IMR-90 (cell line): Measurements from ENCODE around the gene DARS1. TPM values are rescaled to one million over a fixed set of nuclear protein-coding genes. Genes with fewer than 3 reads are reported as not detected.

Experiments used
- ATAC-seq: fragments of 200-7000 bp; cut with Tn5 transposase; 2 replicates; pipeline ENCODE4 v1.9.1; 2020; ENCODE audit warnings: low read depth, mild to moderate bottlenecking, moderate library complexity
- BruUV-seq: library from RNA; stranded (reverse); fragments of 400-500 nt; replicated peaks from 2 replicates; lab custom pipeline; 2021; lab: Mats Ljungman, UMichigan
- CTCF ChIA-PET: fragments of 300-600 bp; formaldehyde crosslinking; extraction: SDS; loops from one replicate; lab custom pipeline; 2021; ENCODE audit warnings: antibody characterized with exemption; lab: Yijun Ruan, JAX
- POLR2A ChIA-PET: fragments of 300-600 bp; sonication (Branson Sonifier 250); formaldehyde crosslinking; loops from one replicate; lab custom pipeline; 2022; ENCODE audit warnings: antibody characterized with exemption; ENCODE audit not compliant: unreplicated experiment; lab: Charles Lee
- DNase-seq: peaks from one replicate; pipeline ENCODE4 v3.0.0; 2013
- H2AFZ ChIP-seq: replicated peaks from 2 replicates; pipeline ENCODE3; 2013; ENCODE audit warnings: low read length, mild to moderate bottlenecking; ENCODE audit not compliant: poor library complexity
- H2AK5ac ChIP-seq: 2 replicates; pipeline ENCODE4 v1.6.1; 2013; ENCODE audit warnings: low read depth, low read length, inconsistent platforms
- H2AK9ac ChIP-seq: replicated peaks from 2 replicates; pipeline ENCODE3; 2013; ENCODE audit warnings: mild to moderate bottlenecking, low read depth, low read length, moderate library complexity; ENCODE audit not compliant: poor library complexity
- H2BK120ac ChIP-seq: 2 replicates; pipeline ENCODE4 v1.6.1; 2013; ENCODE audit warnings: low read depth, low read length, inconsistent platforms
- H2BK15ac ChIP-seq: 3 replicates; pipeline ENCODE4 v1.6.1; 2013; ENCODE audit warnings: low read depth, low read length, inconsistent platforms
- H2BK20ac ChIP-seq: 2 replicates; pipeline ENCODE4 v1.6.1; 2013; ENCODE audit warnings: low read depth, mild to moderate bottlenecking, inconsistent platforms, low read length, moderate library complexity
- H2BK5ac ChIP-seq: 2 replicates; pipeline ENCODE4 v1.6.1; 2013; ENCODE audit warnings: mild to moderate bottlenecking, low read depth, low read length, inconsistent platforms; ENCODE audit not compliant: poor library complexity, severe bottlenecking
- H3K14ac ChIP-seq: replicated peaks from 2 replicates; pipeline ENCODE4 v1.6.1; 2013; ENCODE audit warnings: low read depth, low read length, inconsistent platforms
- H3K18ac ChIP-seq: 2 replicates; pipeline ENCODE4 v1.6.1; 2013; ENCODE audit warnings: low read depth, low read length, control low read depth
- H3K23ac ChIP-seq: 2 replicates; pipeline ENCODE4 v1.6.1; 2013; ENCODE audit warnings: low read depth, low read length, inconsistent platforms
- H3K27ac ChIP-seq: 2 replicates; pipeline ENCODE4 v1.5.1; 2013; ENCODE audit warnings: mild to moderate bottlenecking, control low read depth, low read length; ENCODE audit not compliant: insufficient read depth
- H3K27me3 ChIP-seq: 2 replicates; pipeline ENCODE4 v1.6.1; 2013; ENCODE audit warnings: low read length; ENCODE audit not compliant: control insufficient read depth, insufficient read depth
- H3K36me3 ChIP-seq: 2 replicates; pipeline ENCODE4 v1.6.1; 2013; ENCODE audit warnings: low read length, mixed read lengths; ENCODE audit not compliant: control insufficient read depth, insufficient read depth
- H3K4ac ChIP-seq: 2 replicates; pipeline ENCODE4 v1.6.1; 2013; ENCODE audit warnings: low read depth, low read length, inconsistent platforms
- H3K4me1 ChIP-seq: 2 replicates; pipeline ENCODE4 v1.6.1; 2013; ENCODE audit warnings: low read length, mixed read lengths; ENCODE audit not compliant: control insufficient read depth, insufficient read depth
- H3K4me2 ChIP-seq: 2 replicates; pipeline ENCODE4 v1.6.1; 2013; ENCODE audit warnings: low read depth, mild to moderate bottlenecking, control low read depth, low read length, moderate library complexity
- H3K4me3 ChIP-seq: 2 replicates; pipeline ENCODE4 v1.5.1; 2013; ENCODE audit warnings: low read depth, mild to moderate bottlenecking, control low read depth, low read length, moderate library complexity; ENCODE audit not compliant: insufficient read depth
- H3K56ac ChIP-seq: 2 replicates; pipeline ENCODE4 v1.6.1; 2013; ENCODE audit warnings: low read length, inconsistent platforms; ENCODE audit not compliant: insufficient read depth; ENCODE audit errors: extremely low read depth
- H3K79me1 ChIP-seq, 2 experiments: 2 replicates each; pipeline ENCODE4 v1.6.1; 2013; ENCODE audit warnings: low read length in 2 of 2, inconsistent platforms in 1 of 2, low read depth in 1 of 2
- H3K9ac ChIP-seq: 2 replicates; pipeline ENCODE4 v1.6.1; 2013; ENCODE audit warnings: low read depth, low read length, control low read depth
- H3K9me1 ChIP-seq: 2 replicates; pipeline ENCODE4 v1.6.1; 2013; ENCODE audit warnings: low read length, inconsistent platforms; ENCODE audit not compliant: insufficient read depth
- H3K9me3 ChIP-seq: 2 replicates; pipeline ENCODE4 v1.6.1; 2013; ENCODE audit warnings: low read length; ENCODE audit not compliant: control insufficient read depth, insufficient read depth
- H4K20me1 ChIP-seq: 2 replicates; pipeline ENCODE4 v1.6.1; 2013; ENCODE audit warnings: low read length, inconsistent platforms; ENCODE audit not compliant: insufficient read depth
- H4K5ac ChIP-seq: 2 replicates; pipeline ENCODE4 v1.6.1; 2013; ENCODE audit warnings: mild to moderate bottlenecking, low read depth, low read length, control low read depth
- H4K8ac ChIP-seq, 2 experiments: 2 replicates each; pipeline ENCODE4 v1.6.1; 2013; ENCODE audit warnings: low read depth in 2 of 2, low read length in 2 of 2, control low read depth in 1 of 2, inconsistent platforms in 1 of 2
- H4K91ac ChIP-seq: 2 replicates; pipeline ENCODE4 v1.6.1; 2013; ENCODE audit warnings: low read depth, low read length, inconsistent platforms; ENCODE audit not compliant: insufficient read depth
- CEBPB ChIP-seq: IDR thresholded peaks from 2 replicates; pipeline ENCODE4 v1.6.1; 2012; ENCODE audit warnings: low read depth, low read length, improper control_type of control experiment
- CHD1 ChIP-seq: IDR thresholded peaks from 2 replicates; pipeline ENCODE4 v1.6.1; 2012; ENCODE audit warnings: low read depth, low read length, improper control_type of control experiment
- MAFK ChIP-seq: IDR thresholded peaks from 2 replicates; pipeline ENCODE4 v1.6.1; 2012; ENCODE audit warnings: low read depth, low read length, improper control_type of control experiment
- MXI1 ChIP-seq: IDR thresholded peaks from 2 replicates; pipeline ENCODE4 v1.6.1; 2012; ENCODE audit warnings: low read depth, mild to moderate bottlenecking, low read length, moderate library complexity, borderline replicate concordance
- NFE2L2 ChIP-seq: fragments of 150-350 bp; IDR thresholded peaks from 2 replicates; pipeline ENCODE4 v1.6.1; 2016; ENCODE audit warnings: low read depth, mild to moderate bottlenecking, low read length
- POLR2A ChIP-seq: IDR thresholded peaks from 2 replicates; pipeline ENCODE4 v1.6.1; 2012; ENCODE audit warnings: mild to moderate bottlenecking, low read depth, low read length
- RAD21 ChIP-seq: IDR thresholded peaks from 2 replicates; pipeline ENCODE4 v1.6.1; 2012; ENCODE audit warnings: low read length, improper control_type of control experiment
- SMC3 ChIP-seq: fragments of 150-350 bp; IDR thresholded peaks from 2 replicates; pipeline ENCODE4 v1.6.1; 2016; ENCODE audit warnings: low read depth, mild to moderate bottlenecking, antibody characterized with exemption, low read length, moderate library complexity
- WGBS, 2 experiments: methylation state at CpG; one replicate each; pipeline versions ENCODE4 v1.1.5 to v1.1.7; 2013; ENCODE audit warnings: missing lambda C conversion rate in 2 of 2; ENCODE audit not compliant: insufficient read length in 1 of 2; ENCODE audit errors: extremely low coverage in 2 of 2; 5-methylcytosine and 5-hydroxymethylcytosine counted together
- dilution Hi-C: fragments of 300-500 bp; cut with HindIII; formaldehyde crosslinking; loops from one replicate; pipeline ENCODE4 v1.14.3; 2018; ENCODE audit warnings: low sequenced_read_pairs; ENCODE audit not compliant: unreplicated experiment
- in situ Hi-C: fragments of 300-500 bp; cut with MboI; formaldehyde crosslinking; loops from 3 replicates; pipeline ENCODE4 v1.14.3; 2019; ENCODE audit warnings: low sequenced_read_pairs, inconsistent platforms, mixed read lengths
- intact Hi-C: fragments of 100-400 bp; cut with micrococcal nuclease; formaldehyde crosslinking; loops from 2 replicates; pipeline ENCODE4 v1.10.0; 2022
- polyA plus RNA-seq, 3 experiments: library from polyadenylated mRNA; depleted of rRNA; stranded (reverse); fragments of >200 nt; gene quantifications; 2 replicates each; pipeline ENCODE4 v1.2.3, GENCODE V29; 2012; ENCODE audit warnings: low replicate concordance in 1 of 3
- total RNA-seq: library from RNA; depleted of rRNA; stranded (reverse); fragments of >200 nt; gene quantifications from 2 replicates; pipeline ENCODE4 v1.2.3, GENCODE V29; 2012
- TF ChIP-seq, protein P1 (sequence below): conservative IDR thresholded peaks from 2 replicates; pipeline ENCODE4 v1.5.1; 2012; ENCODE audit warnings: mild to moderate bottlenecking, low read depth, low read length, improper control_type of control experiment
- TF ChIP-seq, protein P2 (sequence below): fragments of 150-350 bp; IDR thresholded peaks from 2 replicates; pipeline ENCODE4 v1.6.1; 2017; ENCODE audit warnings: mild to moderate bottlenecking, antibody characterized with exemption, low read length, low read depth

DARS1 gene
- total and polyA plus RNA-seq, 2 of the 4 experiments (the other 2 are of a cell fraction): 56.5 to 66.5 TPM

DNA sequence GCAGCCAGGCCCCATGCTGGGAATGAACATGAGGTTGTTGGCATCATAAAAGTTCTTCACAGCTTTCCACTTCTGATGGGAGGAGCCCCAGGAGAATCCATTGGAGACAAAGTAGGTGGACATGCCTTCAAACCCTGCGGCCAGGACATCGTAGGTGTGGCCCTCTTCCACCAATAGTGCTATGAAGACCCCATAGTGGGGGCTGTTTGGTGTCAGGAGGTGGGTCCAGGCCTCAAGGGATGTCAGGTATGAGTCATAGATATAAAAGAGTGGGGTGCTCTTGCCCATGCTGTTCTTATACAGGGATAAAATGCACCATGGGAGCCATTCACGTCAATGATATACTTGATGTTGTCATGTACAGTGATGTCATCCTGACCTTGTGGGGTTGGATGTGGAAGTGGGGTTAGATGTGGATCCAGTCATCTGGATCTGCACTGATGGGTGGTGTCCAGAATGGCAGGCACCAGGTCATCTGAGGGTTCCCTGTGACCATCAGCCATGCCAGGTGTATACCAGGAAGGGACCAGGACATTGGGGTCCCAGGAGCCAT is 87.1 kb downstream of the DARS1 start:
- H2BK5ac ChIP-seq: no peak overlapping the region
- WGBS, 2 experiments: 100% methylated on average over 1 of the region's 3 CpGs; no CpG with 5 or more reads in 1 of the 2 experiments
- H3K56ac ChIP-seq: no peak overlapping the region
- no peak overlapping the region for H4K91ac ChIP-seq
- no peak overlapping the region for H2AFZ ChIP-seq
- H2AK5ac ChIP-seq: no peak overlapping the region
- no TSS peak for BruUV-seq
- in situ Hi-C loops (no loop called here), dilution Hi-C loops (no loop called here), intact Hi-C loops (no loop called here)
- peaks cover 1% of the 10 kb centered on the region; the same call in 1 of the 2 replicates for H3K36me3 ChIP-seq
- ATAC-seq (no peak), DNase-seq (no peak)
- H3K9me3 ChIP-seq: no peaks in the 10 kb centered on the region
- H3K4me1 ChIP-seq: no peaks in the 10 kb centered on the region
- no peak overlapping the region for H2BK20ac ChIP-seq
- no peak for TF ChIP-seq POLR2A
- TF ChIP-seq CHD1: no peak
- TF ChIP-seq SMC3: no peak
- no peak for TF ChIP-seq NFE2L2
- TF ChIP-seq, protein P1, sequence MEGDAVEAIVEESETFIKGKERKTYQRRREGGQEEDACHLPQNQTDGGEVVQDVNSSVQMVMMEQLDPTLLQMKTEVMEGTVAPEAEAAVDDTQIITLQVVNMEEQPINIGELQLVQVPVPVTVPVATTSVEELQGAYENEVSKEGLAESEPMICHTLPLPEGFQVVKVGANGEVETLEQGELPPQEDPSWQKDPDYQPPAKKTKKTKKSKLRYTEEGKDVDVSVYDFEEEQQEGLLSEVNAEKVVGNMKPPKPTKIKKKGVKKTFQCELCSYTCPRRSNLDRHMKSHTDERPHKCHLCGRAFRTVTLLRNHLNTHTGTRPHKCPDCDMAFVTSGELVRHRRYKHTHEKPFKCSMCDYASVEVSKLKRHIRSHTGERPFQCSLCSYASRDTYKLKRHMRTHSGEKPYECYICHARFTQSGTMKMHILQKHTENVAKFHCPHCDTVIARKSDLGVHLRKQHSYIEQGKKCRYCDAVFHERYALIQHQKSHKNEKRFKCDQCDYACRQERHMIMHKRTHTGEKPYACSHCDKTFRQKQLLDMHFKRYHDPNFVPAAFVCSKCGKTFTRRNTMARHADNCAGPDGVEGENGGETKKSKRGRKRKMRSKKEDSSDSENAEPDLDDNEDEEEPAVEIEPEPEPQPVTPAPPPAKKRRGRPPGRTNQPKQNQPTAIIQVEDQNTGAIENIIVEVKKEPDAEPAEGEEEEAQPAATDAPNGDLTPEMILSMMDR: no peak
- no peak for TF ChIP-seq MXI1
- TF ChIP-seq, protein P2, sequence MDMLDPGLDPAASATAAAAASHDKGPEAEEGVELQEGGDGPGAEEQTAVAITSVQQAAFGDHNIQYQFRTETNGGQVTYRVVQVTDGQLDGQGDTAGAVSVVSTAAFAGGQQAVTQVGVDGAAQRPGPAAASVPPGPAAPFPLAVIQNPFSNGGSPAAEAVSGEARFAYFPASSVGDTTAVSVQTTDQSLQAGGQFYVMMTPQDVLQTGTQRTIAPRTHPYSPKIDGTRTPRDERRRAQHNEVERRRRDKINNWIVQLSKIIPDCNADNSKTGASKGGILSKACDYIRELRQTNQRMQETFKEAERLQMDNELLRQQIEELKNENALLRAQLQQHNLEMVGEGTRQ: no peak
- TF ChIP-seq MAFK: no peak
- no peak for TF ChIP-seq CEBPB
- TF ChIP-seq RAD21: no peak
- H3K4ac ChIP-seq: no peak overlapping the region
- H3K18ac ChIP-seq: no peak overlapping the region
- POLR2A ChIA-PET: no interaction called here
- no peak overlapping the region for H2AK9ac ChIP-seq
- no peak overlapping the region for H3K4me2 ChIP-seq
- H4K5ac ChIP-seq: no peak overlapping the region
- no peak overlapping the region for H2BK120ac ChIP-seq
- no peak overlapping the region for H3K27ac ChIP-seq
- no peaks in the 10 kb centered on the region for H3K27me3 ChIP-seq
- no peak overlapping the region for H3K14ac ChIP-seq
- H4K20me1 ChIP-seq: no peaks in the 10 kb centered on the region
- no peak overlapping the region for H3K4me3 ChIP-seq
- CTCF ChIA-PET: no interaction called here
- no peak overlapping the region for H3K23ac ChIP-seq
- H3K9me1 ChIP-seq: no peaks in the 10 kb centered on the region
- H4K8ac ChIP-seq: no peak overlapping the region
- H2BK15ac ChIP-seq: no peak overlapping the region
- H3K9ac ChIP-seq: no peak overlapping the region
- no peaks in the 10 kb centered on the region for H3K79me1 ChIP-seq
